AG08395 (cell line): Measurements from ENCODE around the gene RPL41.
A peak's percentile ranks its signal among the peaks of the same experiment; 100 is the strongest.
"Not testable (repeated sequence)": the region's sequence is repeated elsewhere in the genome, so short reads cannot be mapped to it uniquely, and the experiment has no call there.

Experiments used
- DNase-seq: peaks from one replicate; pipeline ENCODE4 v3.0.0; 2012; ENCODE audit warnings: mixed read lengths, low spot score

Gene RPL41

GRCh38 chr12:56116267-56117081, at the start of gene RPL41:
TSS of gene RPL41 (plus strand) at chr12:56116633.
- peak; percentile 88 for DNase-seq

GRCh38 chr12:56071648-56072047, 44.8 kb upstream of the RPL41 start:
- no peak for DNase-seq

DNA sequence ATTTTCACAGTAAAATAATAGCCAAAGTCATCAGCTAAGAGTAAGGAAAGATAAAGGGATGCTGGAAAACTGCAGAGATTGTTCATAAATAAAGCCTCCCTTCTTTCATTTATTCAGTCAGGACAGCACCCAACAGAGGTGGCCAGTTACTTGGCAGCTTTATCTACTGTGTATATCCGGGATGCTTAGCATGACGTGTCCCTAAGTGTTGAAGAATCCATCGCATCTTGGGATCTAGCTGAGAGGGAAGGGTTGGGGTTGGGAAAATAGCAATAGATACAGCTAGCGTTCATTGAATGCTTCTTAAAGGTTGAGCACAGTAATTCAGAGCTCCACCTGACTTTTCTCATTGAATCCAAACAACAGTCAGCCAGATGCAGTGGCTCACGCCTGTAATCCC, 42.0 kb upstream of the RPL41 start:
- no peak for DNase-seq

DNA sequence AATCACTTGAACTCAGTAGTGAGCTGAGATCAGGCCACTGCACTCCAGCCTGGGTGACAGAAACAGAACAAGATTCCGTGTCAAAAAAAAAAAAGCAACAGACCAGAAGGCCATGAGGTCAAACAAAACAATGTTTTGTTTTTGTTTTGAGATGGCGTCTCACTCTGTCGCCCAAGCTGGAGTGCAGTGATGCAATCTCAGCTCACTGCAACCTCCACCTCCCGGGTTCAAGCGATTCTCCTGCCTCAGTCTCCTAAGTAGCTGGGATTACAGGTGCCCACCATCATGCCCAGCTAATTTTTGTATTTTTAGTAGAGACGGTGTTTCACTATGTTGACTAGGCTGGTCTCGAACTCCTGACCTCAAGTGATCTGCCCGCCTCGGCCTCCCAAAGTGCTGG, 38.5 kb upstream of the RPL41 start:
- not testable (repeated sequence) for DNase-seq

DNA sequence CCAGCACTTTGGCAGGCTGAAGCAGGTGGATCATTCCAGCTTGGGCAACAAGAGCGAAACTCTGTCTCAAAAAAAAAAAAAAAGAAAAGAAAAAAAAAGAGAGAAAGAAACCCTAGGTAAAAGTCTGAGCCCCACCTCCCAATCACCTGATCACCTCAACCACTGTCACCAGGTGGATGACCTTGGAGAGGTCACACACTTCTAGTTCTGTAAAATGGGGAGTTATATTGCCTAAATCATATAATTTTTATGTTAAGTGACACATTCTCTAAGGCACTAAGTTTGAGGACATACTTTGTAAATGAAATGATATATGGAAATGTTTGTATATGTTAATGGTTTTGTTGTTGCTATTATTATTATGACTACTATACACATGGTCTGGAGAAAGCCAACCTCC, 38.0 kb upstream of the RPL41 start:
- DNase-seq: no peak

GRCh38 chr12:56078931-56079722, 37.3 kb upstream of the RPL41 start:
- peak; percentile 89 for DNase-seq

GRCh38 chr12:56079723-56080555, 36.5 kb upstream of the RPL41 start, which contains the start of gene ERBB3:
TSS of gene ERBB3 (plus strand) at chr12:56080165. CDS start at chr12:56080301, 136 bp downstream.
- peak; percentile 91 for DNase-seq

DNA sequence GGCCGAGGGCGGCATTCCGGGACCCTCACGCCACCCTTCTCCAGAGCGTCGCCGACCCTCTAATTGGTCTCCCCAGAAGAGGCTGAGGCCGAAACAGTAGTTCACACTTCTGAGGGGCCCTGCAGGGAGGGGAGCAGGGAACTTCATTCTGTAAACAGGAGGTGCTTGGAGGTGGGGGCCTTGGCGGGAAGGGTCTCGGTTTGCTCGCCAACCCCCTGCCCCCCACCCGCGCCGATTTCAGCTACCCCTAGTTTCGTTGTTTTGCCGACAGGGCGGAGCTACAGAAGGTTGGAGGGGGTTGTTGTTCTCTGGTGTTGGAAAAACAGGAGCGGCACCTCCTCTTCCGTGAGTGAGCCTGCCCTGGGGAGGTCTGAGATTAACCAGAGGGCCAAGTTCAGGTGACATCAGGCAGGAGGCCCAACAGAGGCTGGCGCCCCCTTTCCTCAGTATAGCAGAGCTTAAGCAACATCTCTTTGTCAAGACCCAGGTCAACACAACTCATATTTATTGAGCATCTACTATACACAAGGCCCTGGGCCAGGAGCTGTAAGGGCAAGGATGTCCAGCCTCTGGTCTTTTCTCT, 35.8 kb upstream of the RPL41 start:
- DNase-seq: no peak

- no peak for DNase-seq
Measured at GRCh38 chr12:56081393-56082347, 34.8 kb upstream of the RPL41 start.

DNA sequence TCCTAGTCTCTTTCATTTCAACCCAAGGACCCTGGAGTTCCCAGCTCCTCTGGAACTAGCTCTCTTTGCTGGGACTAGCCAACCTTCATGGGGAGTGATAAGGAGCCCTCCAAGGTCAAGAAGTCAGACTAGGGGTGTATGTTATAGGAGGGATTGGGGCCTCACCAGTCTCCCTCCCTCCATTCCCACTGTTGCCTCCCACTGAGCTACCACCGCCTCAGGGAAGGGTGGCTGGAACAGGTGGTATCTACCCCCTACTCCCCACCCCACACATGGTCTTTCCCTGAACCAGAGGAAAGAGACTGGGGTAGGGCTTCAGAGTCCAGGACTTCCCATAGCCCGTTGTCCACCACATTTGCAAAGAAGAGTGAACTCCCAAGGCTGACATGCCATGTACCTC, 34.1 kb upstream of the RPL41 start:
- no peak for DNase-seq

- DNase-seq: no peak
Measured at GRCh38 chr12:56082967-56083366, 33.5 kb upstream of the RPL41 start.

DNA sequence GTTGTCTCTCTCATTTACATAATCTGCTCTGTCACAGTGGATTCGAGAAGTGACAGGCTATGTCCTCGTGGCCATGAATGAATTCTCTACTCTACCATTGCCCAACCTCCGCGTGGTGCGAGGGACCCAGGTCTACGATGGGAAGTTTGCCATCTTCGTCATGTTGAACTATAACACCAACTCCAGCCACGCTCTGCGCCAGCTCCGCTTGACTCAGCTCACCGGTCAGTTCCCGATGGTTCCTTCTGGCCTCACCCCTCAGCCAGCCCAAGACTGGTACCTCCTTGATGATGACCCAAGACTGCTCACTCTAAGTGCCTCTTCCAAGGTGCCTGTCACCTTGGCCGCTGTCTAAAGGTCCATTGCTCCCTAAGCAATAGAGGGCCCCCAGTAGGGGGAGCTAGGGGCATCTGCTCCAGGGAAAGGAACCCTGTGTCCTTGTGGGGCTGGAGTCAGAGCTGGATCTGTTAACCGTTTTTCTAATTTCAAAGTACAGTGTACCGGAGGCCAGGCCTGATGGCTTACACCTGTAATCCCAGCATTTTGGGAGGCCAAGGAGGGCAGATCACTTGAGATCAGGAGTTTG, 31.4 kb upstream of the RPL41 start:
- DNase-seq: no peak

- no peak for DNase-seq
Measured at GRCh38 chr12:56086096-56086495, 30.3 kb upstream of the RPL41 start.

- DNase-seq: no peak
Measured at GRCh38 chr12:56086608-56087007, 29.8 kb upstream of the RPL41 start.

DNA sequence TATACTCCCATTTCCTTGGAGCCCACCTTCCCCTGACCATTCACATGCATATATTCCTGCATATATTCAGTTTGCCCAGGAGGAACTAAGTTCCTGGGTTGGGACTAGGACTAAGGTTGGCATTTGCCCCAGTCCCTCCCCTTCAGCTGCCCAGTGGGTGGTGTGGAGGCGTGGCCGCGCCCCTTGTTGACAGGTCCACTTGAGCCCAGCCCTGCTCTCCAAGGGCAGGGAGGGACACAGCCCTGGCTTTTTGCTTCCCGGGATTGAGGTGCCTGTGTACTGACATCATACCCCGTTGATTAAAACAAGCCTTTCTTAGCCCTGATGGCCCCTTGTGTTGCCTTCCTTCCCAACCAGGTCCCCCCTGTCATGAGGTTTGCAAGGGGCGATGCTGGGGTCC, 29.2 kb upstream of the RPL41 start:
- DNase-seq: no peak

DNA sequence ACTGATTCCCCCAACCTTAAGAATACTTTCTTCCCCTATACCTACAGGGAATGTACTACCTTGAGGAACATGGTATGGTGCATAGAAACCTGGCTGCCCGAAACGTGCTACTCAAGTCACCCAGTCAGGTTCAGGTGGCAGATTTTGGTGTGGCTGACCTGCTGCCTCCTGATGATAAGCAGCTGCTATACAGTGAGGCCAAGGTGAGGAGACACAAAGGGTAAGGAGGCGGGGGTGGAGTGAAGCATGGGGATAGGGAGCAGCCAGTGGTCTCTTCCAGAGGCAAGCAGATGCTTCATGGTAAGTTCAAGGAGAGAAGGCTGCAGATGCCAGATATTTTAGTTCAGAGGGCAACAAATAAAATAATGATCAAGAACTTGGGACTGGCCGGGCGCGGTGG, 18.7 kb upstream of the RPL41 start:
- no peak for DNase-seq

GRCh38 chr12:56098592-56098991, 17.8 kb upstream of the RPL41 start:
- no peak for DNase-seq

- DNase-seq: no peak
Measured at GRCh38 chr12:56099787-56100186, 16.6 kb upstream of the RPL41 start.

DNA sequence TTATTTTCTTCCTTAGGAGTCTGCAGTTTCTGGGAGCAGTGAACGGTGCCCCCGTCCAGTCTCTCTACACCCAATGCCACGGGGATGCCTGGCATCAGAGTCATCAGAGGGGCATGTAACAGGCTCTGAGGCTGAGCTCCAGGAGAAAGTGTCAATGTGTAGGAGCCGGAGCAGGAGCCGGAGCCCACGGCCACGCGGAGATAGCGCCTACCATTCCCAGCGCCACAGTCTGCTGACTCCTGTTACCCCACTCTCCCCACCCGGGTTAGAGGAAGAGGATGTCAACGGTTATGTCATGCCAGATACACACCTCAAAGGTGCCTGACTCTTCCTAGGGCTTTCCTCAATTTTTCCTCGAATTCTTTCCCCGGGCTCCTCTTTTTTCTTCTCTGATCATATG, 15.4 kb upstream of the RPL41 start:
- DNase-seq: no peak

DNA sequence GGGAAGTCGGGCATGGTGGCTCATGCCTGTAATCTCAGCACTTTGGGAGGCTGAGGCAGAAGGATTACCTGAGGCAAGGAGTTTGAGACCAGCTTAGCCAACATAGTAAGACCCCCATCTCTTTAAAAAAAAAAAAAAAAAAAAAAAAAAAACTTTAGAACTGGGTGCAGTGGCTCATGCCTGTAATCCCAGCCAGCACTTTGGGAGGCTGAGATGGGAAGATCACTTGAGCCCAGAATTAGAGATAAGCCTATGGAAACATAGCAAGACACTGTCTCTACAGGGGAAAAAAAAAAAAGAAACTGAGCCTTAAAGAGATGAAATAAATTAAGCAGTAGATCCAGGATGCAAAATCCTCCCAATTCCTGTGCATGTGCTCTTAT, 13.8 kb upstream of the RPL41 start:
- no peak for DNase-seq
